ENCODE data around the gene TMC5.

GRCh38 chr16:19463468-19464315 is 46.0 kb downstream of the TMC5 start:
- TF ChIP-seq EP300 (IDR thresholded peaks at IDR 0.05) (no peak), CTCF (IDR thresholded peaks at IDR 0.05) (no peak)
